ENCODE results near the gene TEC.

TEC gene

DNA sequence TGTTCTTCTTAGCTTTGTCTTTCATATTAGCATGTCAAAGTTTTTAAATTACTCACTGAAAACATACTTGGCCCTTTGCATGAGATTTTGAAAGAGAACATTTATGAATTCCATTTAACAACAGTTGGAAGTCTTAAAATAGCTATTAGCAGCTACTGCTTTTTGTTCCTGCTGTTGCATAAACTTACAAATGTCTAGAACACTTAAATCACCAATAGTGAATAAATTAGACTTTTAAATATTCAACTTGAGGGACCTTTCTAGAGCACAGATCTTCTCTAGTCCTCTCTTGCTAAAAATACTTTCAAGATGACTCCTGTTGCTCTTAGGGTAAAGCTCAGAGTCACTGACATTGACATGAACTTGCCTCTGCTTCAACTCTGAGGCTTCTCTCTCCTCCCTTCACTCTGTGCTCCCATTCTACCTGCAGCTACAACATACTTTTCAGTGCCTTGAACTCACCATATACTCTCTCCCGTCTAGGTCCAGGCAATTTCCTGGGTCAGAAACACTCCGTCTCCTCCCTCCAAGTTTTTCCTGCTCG is 119.7 kb downstream of the TEC start:
- TF ChIP-seq, protein P1, sequence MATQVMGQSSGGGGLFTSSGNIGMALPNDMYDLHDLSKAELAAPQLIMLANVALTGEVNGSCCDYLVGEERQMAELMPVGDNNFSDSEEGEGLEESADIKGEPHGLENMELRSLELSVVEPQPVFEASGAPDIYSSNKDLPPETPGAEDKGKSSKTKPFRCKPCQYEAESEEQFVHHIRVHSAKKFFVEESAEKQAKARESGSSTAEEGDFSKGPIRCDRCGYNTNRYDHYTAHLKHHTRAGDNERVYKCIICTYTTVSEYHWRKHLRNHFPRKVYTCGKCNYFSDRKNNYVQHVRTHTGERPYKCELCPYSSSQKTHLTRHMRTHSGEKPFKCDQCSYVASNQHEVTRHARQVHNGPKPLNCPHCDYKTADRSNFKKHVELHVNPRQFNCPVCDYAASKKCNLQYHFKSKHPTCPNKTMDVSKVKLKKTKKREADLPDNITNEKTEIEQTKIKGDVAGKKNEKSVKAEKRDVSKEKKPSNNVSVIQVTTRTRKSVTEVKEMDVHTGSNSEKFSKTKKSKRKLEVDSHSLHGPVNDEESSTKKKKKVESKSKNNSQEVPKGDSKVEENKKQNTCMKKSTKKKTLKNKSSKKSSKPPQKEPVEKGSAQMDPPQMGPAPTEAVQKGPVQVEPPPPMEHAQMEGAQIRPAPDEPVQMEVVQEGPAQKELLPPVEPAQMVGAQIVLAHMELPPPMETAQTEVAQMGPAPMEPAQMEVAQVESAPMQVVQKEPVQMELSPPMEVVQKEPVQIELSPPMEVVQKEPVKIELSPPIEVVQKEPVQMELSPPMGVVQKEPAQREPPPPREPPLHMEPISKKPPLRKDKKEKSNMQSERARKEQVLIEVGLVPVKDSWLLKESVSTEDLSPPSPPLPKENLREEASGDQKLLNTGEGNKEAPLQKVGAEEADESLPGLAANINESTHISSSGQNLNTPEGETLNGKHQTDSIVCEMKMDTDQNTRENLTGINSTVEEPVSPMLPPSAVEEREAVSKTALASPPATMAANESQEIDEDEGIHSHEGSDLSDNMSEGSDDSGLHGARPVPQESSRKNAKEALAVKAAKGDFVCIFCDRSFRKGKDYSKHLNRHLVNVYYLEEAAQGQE (IDR thresholded peaks at IDR 0.05; ENCODE audit: insufficient read depth in 1 of 2, low read depth in 2 of 2, low read length in 2 of 2), result no peak
- TF ChIP-seq FOXP2 (optimal IDR thresholded peaks at IDR 0.05; ENCODE audit: borderline replicate concordance, extremely low read depth, extremely low read length, insufficient read depth) (no peak), POLR2AphosphoS5 (IDR thresholded peaks at IDR 0.05; ENCODE audit: low read depth, low read length) (no peak), TAF1 (IDR thresholded peaks at IDR 0.05; ENCODE audit: borderline replicate concordance, insufficient read depth, low read length) (no peak), SIN3A (IDR thresholded peaks at IDR 0.05; ENCODE audit: borderline replicate concordance, insufficient read depth, low read length) (no peak)

- no peak for TF ChIP-seq POLR2AphosphoS5 (IDR thresholded peaks at IDR 0.05; ENCODE audit: low read depth, low read length)
- TF ChIP-seq SIN3A (IDR thresholded peaks at IDR 0.05; ENCODE audit: borderline replicate concordance, insufficient read depth, low read length), result no peak
- TF ChIP-seq FOXP2 (optimal IDR thresholded peaks at IDR 0.05; ENCODE audit: borderline replicate concordance, extremely low read depth, extremely low read length, insufficient read depth), result no peak
- TF ChIP-seq TAF1 (IDR thresholded peaks at IDR 0.05; ENCODE audit: borderline replicate concordance, insufficient read depth, low read length), result no peak
- TF ChIP-seq, protein P1 (IDR thresholded peaks at IDR 0.05; ENCODE audit: insufficient read depth in 1 of 2, low read depth in 2 of 2, low read length in 2 of 2), result no peak
These were observed 122.0 kb downstream of the TEC start for GRCh38 chr4:48147621-48148020.

DNA sequence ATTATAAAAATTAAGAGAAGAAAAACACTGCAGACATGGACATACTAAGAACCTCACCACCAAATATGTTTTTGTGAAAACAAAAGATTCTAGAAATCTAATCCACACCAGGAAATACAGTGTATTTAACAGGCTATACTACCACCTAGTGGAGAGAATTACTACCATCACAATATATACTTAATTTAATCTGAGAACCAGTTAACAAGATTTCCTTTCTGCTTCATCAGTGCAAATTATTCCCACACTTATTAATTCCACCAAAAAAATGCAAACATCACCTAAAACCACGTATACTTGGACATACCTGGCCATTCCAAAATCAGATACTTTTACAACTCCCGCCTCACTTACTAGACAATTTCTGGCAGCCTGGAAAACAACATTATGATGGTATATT is 128.6 kb downstream of the TEC start:
- TF ChIP-seq, protein P1 (IDR thresholded peaks at IDR 0.05; ENCODE audit: insufficient read depth in 1 of 2, low read depth in 2 of 2, low read length in 2 of 2), result no peak
- TF ChIP-seq TAF1 (IDR thresholded peaks at IDR 0.05; ENCODE audit: borderline replicate concordance, insufficient read depth, low read length) (no peak), FOXP2 (optimal IDR thresholded peaks at IDR 0.05; ENCODE audit: borderline replicate concordance, extremely low read depth, extremely low read length, insufficient read depth) (no peak), SIN3A (IDR thresholded peaks at IDR 0.05; ENCODE audit: borderline replicate concordance, insufficient read depth, low read length) (no peak), POLR2AphosphoS5 (IDR thresholded peaks at IDR 0.05; ENCODE audit: low read depth, low read length) (no peak)

DNA sequence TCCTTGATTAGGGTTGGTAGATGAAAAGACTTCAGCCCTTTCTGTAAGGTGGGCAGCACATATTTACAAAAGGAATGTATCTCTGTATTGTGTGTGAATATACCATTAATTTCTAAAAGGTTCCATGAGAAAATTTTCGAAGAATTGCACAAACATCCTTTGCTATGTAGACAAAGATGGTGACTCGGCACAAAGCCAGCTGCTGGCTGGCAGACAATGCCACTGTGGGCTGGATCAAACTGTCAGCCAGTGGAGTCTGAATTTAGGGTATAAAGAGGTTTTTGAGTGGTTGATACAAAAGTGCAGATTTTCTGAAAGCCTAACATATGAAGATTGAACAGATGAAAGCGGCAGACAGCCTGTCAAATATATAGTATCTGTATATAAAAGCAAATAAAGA is 129.9 kb downstream of the TEC start:
- TF ChIP-seq SIN3A (IDR thresholded peaks at IDR 0.05; ENCODE audit: borderline replicate concordance, insufficient read depth, low read length), result no peak
- TF ChIP-seq TAF1 (IDR thresholded peaks at IDR 0.05; ENCODE audit: borderline replicate concordance, insufficient read depth, low read length), result no peak
- TF ChIP-seq FOXP2 (optimal IDR thresholded peaks at IDR 0.05; ENCODE audit: borderline replicate concordance, extremely low read depth, extremely low read length, insufficient read depth), result no peak
- TF ChIP-seq, protein P1 (IDR thresholded peaks at IDR 0.05; ENCODE audit: insufficient read depth in 1 of 2, low read depth in 2 of 2, low read length in 2 of 2), result no peak

DNA sequence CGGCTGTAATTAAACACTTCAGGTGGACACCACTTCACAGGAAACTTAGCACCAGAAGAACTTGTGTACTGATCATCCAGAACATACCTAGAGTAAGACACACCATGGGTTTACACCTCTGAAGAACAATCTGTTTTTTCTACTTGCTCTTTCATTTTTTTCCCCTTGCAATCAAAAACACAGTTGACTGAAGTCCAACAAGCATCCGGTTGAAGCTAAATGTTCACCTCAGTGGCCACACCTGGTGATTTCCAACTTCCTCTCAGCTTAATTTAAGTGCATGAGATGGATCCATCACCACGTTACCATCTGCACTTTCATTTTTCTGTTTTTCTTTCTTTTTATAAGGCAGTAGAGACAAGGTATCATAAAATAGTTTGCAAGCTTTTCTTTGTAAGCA is 130.7 kb downstream of the TEC start:
- TF ChIP-seq TAF1 (IDR thresholded peaks at IDR 0.05; ENCODE audit: borderline replicate concordance, insufficient read depth, low read length) (no peak), POLR2AphosphoS5 (IDR thresholded peaks at IDR 0.05; ENCODE audit: low read depth, low read length) (no peak), FOXP2 (optimal IDR thresholded peaks at IDR 0.05; ENCODE audit: borderline replicate concordance, extremely low read depth, extremely low read length, insufficient read depth) (no peak), SIN3A (IDR thresholded peaks at IDR 0.05; ENCODE audit: borderline replicate concordance, insufficient read depth, low read length) (no peak)
- TF ChIP-seq, protein P1 (IDR thresholded peaks at IDR 0.05; ENCODE audit: insufficient read depth in 1 of 2, low read depth in 2 of 2, low read length in 2 of 2), result no peak
